Karpas-422 (cell line): ENCODE data around the gene IRX2. TPM values are rescaled to one million over a fixed set of nuclear protein-coding genes. Genes with fewer than 3 reads are reported as not detected.

Experiments
- DNase-seq: peaks from one replicate; pipeline ENCODE4 v3.0.0-alpha.2; 2015
- H2AFZ ChIP-seq: fragments of 200-600 bp; sonication (generic); 2 replicates; pipeline ENCODE4 v1.6.1; 2014; ENCODE audit warnings: antibody characterized with exemption, low read length, mixed read lengths
- H3K27ac ChIP-seq: fragments of 200-600 bp; sonication (generic); 2 replicates; pipeline ENCODE4 v1.5.1; 2014; ENCODE audit warnings: mild to moderate bottlenecking, low read length, moderate library complexity
- H3K27me3 ChIP-seq: fragments of 200-600 bp; sonication (generic); 2 replicates; pipeline ENCODE4 v1.6.1; 2014; ENCODE audit warnings: low read length, mixed read lengths
- H3K36me3 ChIP-seq: fragments of 200-600 bp; sonication (generic); 2 replicates; pipeline ENCODE4 v1.6.1; 2014; ENCODE audit warnings: low read length, mixed read lengths; ENCODE audit not compliant: insufficient read depth
- H3K4me1 ChIP-seq: fragments of 200-600 bp; sonication (generic); 2 replicates; pipeline ENCODE4 v1.6.1; 2014; ENCODE audit warnings: mild to moderate bottlenecking, low read length, mixed read lengths
- H3K4me2 ChIP-seq: fragments of 200-600 bp; sonication (generic); 2 replicates; pipeline ENCODE4 v1.6.1; 2014; ENCODE audit warnings: low read length, low read depth, mild to moderate bottlenecking; ENCODE audit not compliant: poor library complexity, severe bottlenecking
- H3K4me3 ChIP-seq: fragments of 200-600 bp; sonication (generic); 2 replicates; pipeline ENCODE4 v1.5.1; 2014; ENCODE audit warnings: mild to moderate bottlenecking, antibody characterized with exemption, low read length, mixed read lengths
- H3K79me2 ChIP-seq: fragments of 200-600 bp; sonication (generic); 2 replicates; pipeline ENCODE4 v1.6.1; 2014; ENCODE audit warnings: mild to moderate bottlenecking, low read length, mixed read lengths
- H3K9ac ChIP-seq: fragments of 200-600 bp; sonication (generic); 2 replicates; pipeline ENCODE4 v1.6.0; 2014; ENCODE audit warnings: low read length
- H3K9me2 ChIP-seq: fragments of 200-600 bp; sonication (generic), shearing (Covaris generic); replicated peaks from 2 replicates; pipeline ENCODE4 v1.6.0; 2014; ENCODE audit warnings: mild to moderate bottlenecking, low read length, moderate library complexity; ENCODE audit not compliant: insufficient read depth
- H3K9me3 ChIP-seq: fragments of 300-700, 200-600 bp; sonication (generic); 2 replicates; pipeline ENCODE4 v1.6.1; 2014; ENCODE audit warnings: low read length, mixed read lengths
- H4K20me1 ChIP-seq: fragments of 200-600 bp; sonication (generic); 2 replicates; pipeline ENCODE4 v1.6.1; 2014; ENCODE audit warnings: mild to moderate bottlenecking, antibody characterized with exemption, low read length, low read depth; ENCODE audit not compliant: insufficient read depth
- total RNA-seq: library from RNA; depleted of rRNA; stranded (reverse); fragments of >200 nt; shearing (Covaris generic); gene quantifications from 2 replicates; pipeline ENCODE4 v1.2.3, GENCODE V29; 2014; ENCODE audit warnings: low replicate concordance

IRX2 gene
- total RNA-seq, 1 experiment from 2014 or later = not detected

DNA sequence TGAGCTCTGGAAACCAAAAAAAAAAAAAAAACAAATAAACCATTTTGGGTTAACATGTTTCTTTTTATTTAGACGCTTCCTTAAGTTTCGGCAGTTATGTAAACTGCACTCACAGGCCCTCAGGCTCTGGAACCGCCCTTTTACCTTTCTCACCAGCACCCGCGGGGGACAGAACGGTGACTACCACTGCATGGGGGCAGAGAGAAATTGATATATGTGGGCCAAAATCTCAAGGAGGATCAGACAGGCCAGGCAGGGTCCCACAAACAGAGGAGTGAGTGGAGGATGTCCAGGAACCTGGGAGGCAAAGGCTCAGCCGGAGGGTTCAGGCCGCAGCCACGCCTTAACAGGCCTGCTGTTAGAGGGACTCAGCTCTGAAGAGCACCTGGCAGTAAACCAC is 54.4 kb downstream of the IRX2 start:
- Histone ChIP-seq H3K36me3 (no peaks in the 10 kb centered on the region), H3K27ac (no peak overlapping the region), H4K20me1 (no peaks in the 10 kb centered on the region), H3K9me3 (peaks cover 10% of the 10 kb centered on the region), H3K79me2 (no peaks in the 10 kb centered on the region), H3K27me3 (no peaks in the 10 kb centered on the region), H3K9me2 (no peaks in the 10 kb centered on the region), H3K4me2 (no peak overlapping the region), H3K4me3 (no peak overlapping the region), H3K9ac (no peak overlapping the region), H2AFZ (no peak overlapping the region), H3K4me1 (no peaks in the 10 kb centered on the region)
- no peak for DNase-seq
